Hepatocyte (in vitro differentiated cells): ENCODE results near the gene PCP4. TPM values are rescaled to one million over a fixed set of nuclear protein-coding genes. Genes with fewer than 3 reads are reported as not detected.

Experiments
- DNase-seq: peaks from one replicate; pipeline ENCODE4 v3.0.0-alpha.2; 2016; ENCODE audit warnings: low spot score
- H2AFZ ChIP-seq: fragments of 200-600 bp; sonication (generic); 2 replicates; pipeline ENCODE4 v1.6.0; 2016; ENCODE audit warnings: antibody characterized with exemption, mild to moderate bottlenecking
- H3K27ac ChIP-seq: fragments of 200-600 bp; sonication (generic); 2 replicates; pipeline ENCODE4 v1.5.1; 2016; ENCODE audit warnings: mild to moderate bottlenecking
- H3K27me3 ChIP-seq: fragments of 200-600 bp; sonication (generic); 2 replicates; pipeline ENCODE4 v1.6.1; 2016
- H3K36me3 ChIP-seq: fragments of 200-600 bp; sonication (generic); replicated peaks from 2 replicates; pipeline ENCODE4 v1.5.1; 2016; ENCODE audit warnings: low read depth; ENCODE audit not compliant: insufficient read depth
- H3K4me1 ChIP-seq: fragments of 200-600 bp; sonication (generic); 2 replicates; pipeline ENCODE4 v1.5.1; 2016; ENCODE audit warnings: mild to moderate bottlenecking, moderate library complexity; ENCODE audit not compliant: insufficient read depth
- H3K4me2 ChIP-seq: fragments of 200-600 bp; sonication (generic); 2 replicates; pipeline ENCODE4 v1.6.0; 2016
- H3K4me3 ChIP-seq: fragments of 200-600 bp; sonication (generic); 2 replicates; pipeline ENCODE4 v1.5.1; 2016; ENCODE audit warnings: mild to moderate bottlenecking
- H3K79me2 ChIP-seq: fragments of 200-600 bp; sonication (generic); 2 replicates; pipeline ENCODE4 v1.6.0; 2017; ENCODE audit warnings: mild to moderate bottlenecking
- H3K9me2 ChIP-seq: fragments of 200-600 bp; sonication (generic); replicated peaks from 2 replicates; pipeline ENCODE4 v1.6.0; 2017; ENCODE audit warnings: mild to moderate bottlenecking; ENCODE audit not compliant: insufficient read depth
- H3K9me3 ChIP-seq: fragments of 200-600 bp; sonication (generic); 2 replicates; pipeline ENCODE4 v1.5.1; 2016; ENCODE audit warnings: low read depth, mild to moderate bottlenecking
- H4K20me1 ChIP-seq: fragments of 200-600 bp; sonication (generic); 2 replicates; pipeline ENCODE4 v1.6.0; 2016; ENCODE audit warnings: mild to moderate bottlenecking; ENCODE audit not compliant: insufficient read depth, poor library complexity, severe bottlenecking
- EZH2 ChIP-seq: fragments of 200-600 bp; sonication (generic); IDR thresholded peaks from 2 replicates; pipeline ENCODE4 v1.6.1; 2016; ENCODE audit warnings: antibody characterized with exemption, mild to moderate bottlenecking, borderline replicate concordance
- EZH2phosphoT487 ChIP-seq: fragments of 200-600 bp; sonication (generic); IDR thresholded peaks from one replicate; pipeline ENCODE4 v1.6.1; 2018; ENCODE audit warnings: antibody characterized with exemption, mild to moderate bottlenecking, low read depth, moderate library complexity; ENCODE audit not compliant: unreplicated experiment, severe bottlenecking
- WGBS: methylation state at CpG from one replicate; pipeline ENCODE4 v1.1.6; 2016; ENCODE audit warnings: low lambda C conversion rate; ENCODE audit errors: missing lambda C conversion rate; 5-methylcytosine and 5-hydroxymethylcytosine counted together
- polyA plus RNA-seq: library from polyadenylated mRNA; unstranded; fragments of >200 nt; fragmentation: Nextera tagmentation; extraction: Ambion mirVana; gene quantifications from 2 replicates; pipeline ENCODE4 v1.2.1, GENCODE V29; 2016
- total RNA-seq: library from RNA; depleted of rRNA; stranded (reverse); fragments of >200 nt; gene quantifications from 2 replicates; pipeline ENCODE4 v1.2.3, GENCODE V29; 2014
- TF ChIP-seq, protein P1 (sequence below): fragments of 200-600 bp; sonication (generic); IDR thresholded peaks from 2 replicates; pipeline ENCODE4 v1.5.1; 2016; ENCODE audit warnings: antibody characterized with exemption, mild to moderate bottlenecking; ENCODE audit not compliant: poor library complexity

The PCP4 gene
- total and polyA plus RNA-seq, 2 experiments from 2014 or later = 1.2 to 6.9 TPM

DNA sequence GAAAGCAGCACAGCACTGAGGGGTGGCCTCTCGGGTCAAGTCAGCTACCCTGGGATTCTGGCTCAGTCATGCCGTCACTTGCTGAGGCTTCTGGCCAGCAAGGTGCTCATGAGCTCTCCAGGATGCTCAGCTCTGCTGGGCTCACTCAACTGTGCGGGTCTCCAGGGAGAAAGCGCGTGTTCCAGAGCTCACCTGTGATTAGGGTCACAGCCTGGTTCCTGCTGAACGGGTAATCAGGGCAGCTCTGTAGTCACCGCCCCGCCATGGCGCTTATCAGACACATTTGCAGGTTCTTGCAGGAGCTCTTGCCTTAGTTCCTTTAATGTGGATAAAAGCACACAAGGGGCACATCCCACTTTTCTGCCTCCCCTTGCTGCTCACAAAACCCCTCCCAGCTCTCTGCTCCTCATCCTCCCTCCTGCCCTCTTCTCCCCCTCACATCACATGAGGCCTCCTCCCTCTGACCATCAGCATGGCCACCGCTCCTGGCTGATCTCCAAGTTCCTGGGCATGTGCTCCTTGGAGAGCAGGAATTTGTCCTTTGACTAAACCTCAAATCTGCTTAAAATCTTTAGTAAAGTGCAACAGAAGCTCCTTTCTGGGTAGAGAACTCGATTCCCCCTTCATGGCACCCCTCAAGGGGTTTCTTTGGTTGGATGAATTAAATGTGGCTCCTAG is 2.0 kb downstream of the PCP4 start:
- TF ChIP-seq EZH2phosphoT487 (no peak), EZH2 (no peak)
- TF ChIP-seq, protein P1, sequence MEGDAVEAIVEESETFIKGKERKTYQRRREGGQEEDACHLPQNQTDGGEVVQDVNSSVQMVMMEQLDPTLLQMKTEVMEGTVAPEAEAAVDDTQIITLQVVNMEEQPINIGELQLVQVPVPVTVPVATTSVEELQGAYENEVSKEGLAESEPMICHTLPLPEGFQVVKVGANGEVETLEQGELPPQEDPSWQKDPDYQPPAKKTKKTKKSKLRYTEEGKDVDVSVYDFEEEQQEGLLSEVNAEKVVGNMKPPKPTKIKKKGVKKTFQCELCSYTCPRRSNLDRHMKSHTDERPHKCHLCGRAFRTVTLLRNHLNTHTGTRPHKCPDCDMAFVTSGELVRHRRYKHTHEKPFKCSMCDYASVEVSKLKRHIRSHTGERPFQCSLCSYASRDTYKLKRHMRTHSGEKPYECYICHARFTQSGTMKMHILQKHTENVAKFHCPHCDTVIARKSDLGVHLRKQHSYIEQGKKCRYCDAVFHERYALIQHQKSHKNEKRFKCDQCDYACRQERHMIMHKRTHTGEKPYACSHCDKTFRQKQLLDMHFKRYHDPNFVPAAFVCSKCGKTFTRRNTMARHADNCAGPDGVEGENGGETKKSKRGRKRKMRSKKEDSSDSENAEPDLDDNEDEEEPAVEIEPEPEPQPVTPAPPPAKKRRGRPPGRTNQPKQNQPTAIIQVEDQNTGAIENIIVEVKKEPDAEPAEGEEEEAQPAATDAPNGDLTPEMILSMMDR = no peak
- Histone ChIP-seq H4K20me1 (no peaks in the 10 kb centered on the region), H3K4me1 (no peaks in the 10 kb centered on the region), H3K36me3 (no peaks in the 10 kb centered on the region), H3K27me3 (peaks cover 7% of the 10 kb centered on the region), H3K27ac (no peak overlapping the region), H3K79me2 (no peaks in the 10 kb centered on the region), H3K4me3 (no peak overlapping the region), H3K9me2 (no peaks in the 10 kb centered on the region), H3K4me2 (no peak overlapping the region), H3K9me3 (no peaks in the 10 kb centered on the region), H2AFZ (no peak overlapping the region)
- no peak for DNase-seq
- WGBS = 83% methylated on average over 11 of the region's 11 CpGs

DNA sequence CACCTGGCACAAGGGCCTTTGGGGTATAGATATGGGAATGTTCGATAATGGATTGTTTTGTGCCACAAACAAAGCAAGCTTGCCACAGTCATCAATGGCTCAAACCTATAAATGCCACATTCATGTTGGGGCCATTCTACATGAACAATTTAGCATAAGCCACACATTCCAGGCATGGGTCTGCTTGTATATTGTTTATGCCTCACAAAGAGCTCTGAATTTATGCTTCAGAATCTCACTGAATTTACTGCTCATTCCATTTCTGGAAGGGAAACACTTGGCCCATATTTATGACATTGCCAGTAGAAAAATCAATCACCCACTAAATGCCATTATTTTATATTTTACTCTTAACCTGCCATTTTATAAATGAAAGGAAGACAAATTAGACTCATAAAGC is 6.4 kb downstream of the PCP4 start:
- no peaks in the 10 kb centered on the region for H3K9me2 ChIP-seq
- 92% methylated on average over 1 of the region's 1 CpG for WGBS

DNA sequence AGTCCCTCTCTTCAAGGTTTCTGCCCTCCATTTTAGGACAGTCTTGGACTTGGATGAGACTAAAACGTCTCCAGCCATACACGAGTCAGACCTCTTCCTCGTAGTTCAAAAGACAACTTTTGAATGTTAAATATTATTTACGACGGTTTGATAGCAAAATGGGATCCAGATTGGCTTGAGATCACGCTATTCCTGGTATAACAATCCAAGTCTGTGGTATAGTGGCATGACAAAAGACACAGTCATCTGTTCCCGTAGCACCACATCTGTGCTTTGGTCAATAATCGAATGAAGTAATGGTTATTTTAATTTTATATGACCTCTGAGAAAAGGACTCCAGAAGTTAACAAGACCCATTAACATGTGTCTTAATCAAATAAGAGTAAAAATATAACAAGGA is 7.0 kb downstream of the PCP4 start:
- no peaks in the 10 kb centered on the region for H3K36me3 ChIP-seq
- no peak overlapping the region for H2AFZ ChIP-seq
- no peak overlapping the region for H3K27ac ChIP-seq
- no peak for DNase-seq
- H3K4me2 ChIP-seq = no peak overlapping the region
- 87% methylated on average over 8 of the region's 8 CpGs for WGBS
- H3K4me3 ChIP-seq = no peak overlapping the region
- no peaks in the 10 kb centered on the region for H3K9me3 ChIP-seq
- H3K79me2 ChIP-seq = no peaks in the 10 kb centered on the region
- no peaks in the 10 kb centered on the region for H3K27me3 ChIP-seq
- TF ChIP-seq EZH2 (no peak), EZH2phosphoT487 (no peak)
- TF ChIP-seq, protein P1 = no peak
- H4K20me1 ChIP-seq = no peaks in the 10 kb centered on the region
- H3K4me1 ChIP-seq = no peaks in the 10 kb centered on the region
- no peaks in the 10 kb centered on the region for H3K9me2 ChIP-seq

More for the DNA sequence above, 6.4 kb downstream of the PCP4 start:
- Histone ChIP-seq H3K4me1 (no peaks in the 10 kb centered on the region), H3K9me3 (no peaks in the 10 kb centered on the region), H2AFZ (no peak overlapping the region), H3K36me3 (no peaks in the 10 kb centered on the region), H4K20me1 (no peaks in the 10 kb centered on the region), H3K4me3 (no peak overlapping the region), H3K79me2 (no peaks in the 10 kb centered on the region), H3K4me2 (no peak overlapping the region), H3K27me3 (no peaks in the 10 kb centered on the region), H3K27ac (no peak overlapping the region)
- DNase-seq = no peak
- no peak for TF ChIP-seq EZH2
- TF ChIP-seq, protein P1 = no peak
- no peak for TF ChIP-seq EZH2phosphoT487

DNA sequence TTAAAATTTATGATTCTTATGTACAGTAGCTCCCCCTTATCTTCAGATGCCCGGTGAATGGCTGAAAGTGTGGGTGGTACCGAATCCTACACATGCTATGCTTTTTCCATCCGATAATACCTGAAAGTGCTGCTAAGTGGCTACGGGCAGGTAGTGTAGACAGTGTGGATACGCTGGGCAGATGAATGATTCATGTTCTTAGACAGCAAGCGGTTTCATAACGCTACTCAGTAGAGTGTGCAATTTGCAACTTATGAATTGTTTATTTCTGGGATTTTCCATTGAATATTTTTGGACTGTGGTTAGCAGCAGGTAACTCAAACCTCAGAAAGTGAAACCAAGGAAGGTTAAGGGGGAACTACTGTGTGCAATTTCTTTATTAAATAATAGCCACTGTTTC is 7.5 kb downstream of the PCP4 start:
- Histone ChIP-seq H3K4me1 (no peaks in the 10 kb centered on the region), H3K9me2 (no peaks in the 10 kb centered on the region), H3K36me3 (no peaks in the 10 kb centered on the region), H3K79me2 (no peaks in the 10 kb centered on the region), H2AFZ (no peak overlapping the region), H3K27ac (no peak overlapping the region), H3K27me3 (no peaks in the 10 kb centered on the region), H3K4me3 (no peak overlapping the region), H3K9me3 (no peaks in the 10 kb centered on the region), H3K4me2 (no peak overlapping the region), H4K20me1 (no peaks in the 10 kb centered on the region)
- TF ChIP-seq EZH2phosphoT487 = no peak
- TF ChIP-seq EZH2 = no peak
- TF ChIP-seq, protein P1 = no peak
- no peak for DNase-seq
- 86% methylated on average over 7 of the region's 7 CpGs for WGBS
